Astrocyte of the cerebellum (primary cell): Measurements from ENCODE around the gene TBC1D23.

Experiments used
- DNase-seq: peaks from one replicate; pipeline ENCODE4 v3.0.0-alpha.2; 2011; ENCODE audit warnings: low read depth
- H3K4me3 ChIP-seq: 2 replicates; pipeline ENCODE4 v1.5.1; 2011; ENCODE audit warnings: mild to moderate bottlenecking, low read depth, low read length, moderate library complexity
- CTCF ChIP-seq: IDR thresholded peaks from 2 replicates; pipeline ENCODE4 v1.5.1; 2012; ENCODE audit warnings: low read length, low read depth, moderate library complexity, mild to moderate bottlenecking; ENCODE audit errors: missing control alignments
- in situ Hi-C: cut with HindIII; loops from 2 replicates; pipeline ENCODE4 v1.10.0; 2017; ENCODE audit warnings: low sequenced_read_pairs

Gene TBC1D23

DNA sequence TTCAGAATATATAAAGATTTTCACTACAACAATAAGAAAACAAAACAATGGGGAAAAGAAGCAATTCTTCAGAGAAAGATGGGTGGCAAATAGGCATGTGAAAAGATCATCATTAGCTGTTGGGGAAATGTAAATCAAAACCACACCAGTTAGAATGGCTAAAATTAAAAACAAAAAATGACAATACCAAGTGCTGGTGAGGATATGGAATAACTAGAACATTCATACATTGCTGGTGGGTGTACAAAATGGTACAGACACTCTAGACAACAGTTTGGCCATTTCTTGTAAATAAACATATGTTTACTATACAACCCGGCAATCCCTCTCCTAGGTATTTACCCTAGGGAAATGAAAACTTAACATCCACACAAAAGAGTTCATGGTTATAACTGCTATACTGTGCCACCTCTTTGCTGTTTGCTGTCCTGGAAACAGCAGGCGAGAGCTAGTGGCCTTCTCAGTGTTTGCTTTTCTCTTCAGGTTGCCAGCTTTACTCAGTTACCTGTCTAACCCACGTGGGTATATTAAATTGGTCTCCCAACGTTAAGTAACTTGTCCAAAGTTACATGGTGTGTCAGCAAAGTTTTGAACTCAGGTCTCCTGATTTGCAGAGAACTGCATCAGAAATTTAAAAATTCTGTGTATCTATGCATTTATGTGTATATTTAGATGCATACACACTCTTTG, 69.2 kb downstream of the TBC1D23 start:
- no peak overlapping the region for H3K4me3 ChIP-seq
- in situ Hi-C loops = no loop called here
- TF ChIP-seq CTCF = no peak
- DNase-seq = no peak

DNA sequence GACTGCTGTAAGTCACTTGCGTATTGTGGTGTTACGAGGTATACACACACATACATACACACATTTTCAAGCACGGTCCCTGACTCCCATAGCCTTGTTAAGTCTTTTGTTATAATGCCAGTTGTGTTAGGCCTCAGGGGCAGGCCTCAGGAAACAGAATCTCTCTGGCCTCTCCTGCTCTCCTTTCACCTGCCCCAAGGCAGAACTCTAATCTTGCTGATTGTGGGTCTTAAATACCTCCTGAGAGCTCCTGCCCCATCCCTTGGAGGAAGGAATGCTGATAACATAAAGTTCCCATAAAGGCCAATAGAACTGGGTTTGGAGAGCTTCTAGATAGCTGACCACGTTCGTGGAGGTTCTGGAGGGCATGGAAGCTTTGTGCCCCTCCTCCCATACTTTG, 69.9 kb downstream of the TBC1D23 start:
- DNase-seq = no peak
- H3K4me3 ChIP-seq = no peak overlapping the region
- in situ Hi-C loops = no loop called here

GRCh38 chr3:100331660-100332059, 70.9 kb downstream of the TBC1D23 start:
- in situ Hi-C loops = no loop called here
- no peak for DNase-seq
- no peak overlapping the region for H3K4me3 ChIP-seq
- TF ChIP-seq CTCF = no peak

More for the DNA sequence above, 69.9 kb downstream of the TBC1D23 start:
- no peak for TF ChIP-seq CTCF

DNA sequence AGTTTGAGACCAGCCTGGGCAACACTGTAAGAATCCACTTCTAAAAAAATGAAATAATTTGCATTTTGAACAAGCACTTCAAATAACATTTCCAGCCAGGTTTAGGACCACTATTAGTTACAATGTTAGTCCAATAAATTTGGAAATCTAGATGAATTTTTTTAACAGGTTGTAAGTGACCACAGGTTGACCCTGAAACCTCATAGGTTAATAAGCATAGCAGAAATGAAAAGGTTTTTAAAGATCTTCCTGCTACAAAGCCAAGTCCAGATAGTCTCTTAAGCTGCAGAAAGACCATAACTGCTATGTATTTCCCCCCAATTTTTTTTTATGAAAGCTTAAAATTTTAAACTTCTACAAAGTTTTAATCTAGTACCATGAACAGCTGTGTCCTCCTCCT, 72.3 kb downstream of the TBC1D23 start:
- TF ChIP-seq CTCF = no peak
- in situ Hi-C loops = no loop called here
- DNase-seq = peak; percentile 48
- no peak overlapping the region for H3K4me3 ChIP-seq

DNA sequence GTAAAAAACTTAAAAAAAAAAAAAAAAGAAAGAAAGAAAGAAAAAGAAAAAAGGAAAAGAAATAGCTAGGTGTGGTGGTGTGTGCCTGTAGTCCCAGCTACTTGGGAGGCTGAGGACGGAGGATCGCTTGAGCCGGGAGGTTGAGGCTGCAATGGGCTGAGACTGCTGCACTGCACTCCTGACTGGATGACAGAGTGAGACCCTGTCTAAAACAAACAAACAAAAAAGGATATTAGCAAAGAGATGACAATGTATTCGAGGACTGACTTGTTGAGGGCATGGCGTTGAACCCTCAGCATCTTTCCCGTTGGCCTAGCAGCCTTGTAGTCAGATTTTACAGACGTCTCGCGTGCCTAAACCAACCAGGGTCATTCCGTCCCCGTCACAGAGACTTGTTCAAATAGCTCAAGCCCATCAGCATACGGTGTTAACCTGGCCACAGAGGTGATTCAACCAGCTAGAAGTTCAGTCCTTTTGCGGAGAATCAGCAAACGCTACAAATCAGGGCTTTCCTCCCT, 73.2 kb downstream of the TBC1D23 start:
- in situ Hi-C loops = no loop called here
- DNase-seq = no peak

GRCh38 chr3:100334488-100335351, 73.9 kb downstream of the TBC1D23 start, which contains the start of gene NIT2:
Gene NIT2 (plus strand): TSS chr3:100334757. CDS start chr3:100334792, 35 bp downstream.
- peak; percentile 24 for DNase-seq
- no peak for TF ChIP-seq CTCF
- peak within 1 kb of the TSS; percentile 49 for H3K4me3 ChIP-seq
- in situ Hi-C loops = no loop called here

More for the DNA sequence above, 73.2 kb downstream of the TBC1D23 start:
- TF ChIP-seq CTCF = no peak
- H3K4me3 ChIP-seq = peak overlapping the region; percentile 49
